ENCODE measurements around the gene PEX5. TPM values are rescaled to one million over a fixed set of nuclear protein-coding genes. Genes with fewer than 3 reads are reported as not detected.

Gene PEX5
- total and polyA plus RNA-seq, 2 of the 8 experiments (the other 6 are each of a cell fraction or from before 2014, with no cell fraction given), result 16.8 to 50.5 TPM

GRCh38 chr12:7162691-7163114, 26.8 kb upstream of the PEX5 start (continued):
- TF ChIP-seq NANOG (IDR thresholded peaks at IDR 0.05; ENCODE audit: insufficient read depth, low read depth, low read length, poor library complexity, severe bottlenecking), result peak; percentile 41
- peak; percentile 29; the same call in 1 of the 2 replicates for TF ChIP-seq TBP (IDR thresholded peaks at IDR 0.05; ENCODE audit: low read depth, low read length)
- no peak for TF ChIP-seq JUND (IDR thresholded peaks at IDR 0.05; ENCODE audit: low read length)
- no peak for TF ChIP-seq HDAC2 (IDR thresholded peaks at IDR 0.05; ENCODE audit: borderline replicate concordance in 1 of 2, low read depth in 2 of 2, low read length in 2 of 2)
- no peak for TF ChIP-seq SAP30 (IDR thresholded peaks at IDR 0.05; ENCODE audit: insufficient read depth, insufficient replicate concordance, low read length)
- TF ChIP-seq E2F6 (IDR thresholded peaks at IDR 0.05), result peak; percentile 55; the same call in 1 of the 2 replicates
- TF ChIP-seq MAX (IDR thresholded peaks at IDR 0.05), result peak; percentile 63
